Glutamatergic neuron (in vitro differentiated cells): ENCODE data around the gene SYPL1. TPM values are rescaled to one million over a fixed set of nuclear protein-coding genes. Genes with fewer than 3 reads are reported as not detected.

Experiments
- DNase-seq: peaks from one replicate; pipeline ENCODE4 v3.0.0; 2022
- H3K27ac Mint-ChIP-seq: one replicate; pipeline ENCODE4 v1.8.0; 2020; ENCODE audit warnings: mild to moderate bottlenecking, mixed read lengths, inconsistent platforms; ENCODE audit not compliant: unreplicated experiment
- H3K27me3 Mint-ChIP-seq: one replicate; pipeline ENCODE4 v1.8.0; 2020; ENCODE audit warnings: mild to moderate bottlenecking, moderate library complexity, mixed read lengths, inconsistent platforms; ENCODE audit not compliant: unreplicated experiment
- H3K36me3 Mint-ChIP-seq: one replicate; pipeline ENCODE4 v1.8.0; 2020; ENCODE audit warnings: mild to moderate bottlenecking, mixed read lengths, inconsistent platforms; ENCODE audit not compliant: unreplicated experiment
- H3K4me1 Mint-ChIP-seq: one replicate; pipeline ENCODE4 v1.8.0; 2020; ENCODE audit warnings: mild to moderate bottlenecking, low read depth, mixed read lengths, inconsistent platforms; ENCODE audit not compliant: unreplicated experiment
- H3K4me3 Mint-ChIP-seq: one replicate; pipeline ENCODE4 v1.8.0; 2020; ENCODE audit warnings: mild to moderate bottlenecking, mixed read lengths, inconsistent platforms; ENCODE audit not compliant: unreplicated experiment
- H3K9me3 Mint-ChIP-seq: one replicate; pipeline ENCODE4 v1.8.0; 2020; ENCODE audit warnings: mild to moderate bottlenecking, moderate library complexity, mixed read lengths, inconsistent platforms; ENCODE audit not compliant: unreplicated experiment
- CTCF ChIP-seq: fragments of 200-600 bp; sonication (generic); IDR thresholded peaks from one replicate; pipeline ENCODE4 v1.5.0; 2021; ENCODE audit not compliant: partially characterized antibody, unreplicated experiment
- total RNA-seq: library from RNA; stranded (reverse); fragmentation: NEBNext Ultra II Directional; extraction: Animal tissue kit (Norgen Biotek cat#: 25700); gene quantifications from one replicate; pipeline ENCODE4 v1.2.1, GENCODE V29; 2021; ENCODE audit not compliant: unreplicated experiment

Gene SYPL1
- total RNA-seq, 1 donor from 2014 or later, result 10.0 TPM

GRCh38 chr7:106056513-106057203, 55.5 kb downstream of the SYPL1 start:
- Mint-ChIP-seq H3K4me3 (no peak overlapping the region), H3K36me3 (peaks cover 11% of the 10 kb centered on the region), H3K4me1 (peaks cover 13% of the 10 kb centered on the region), H3K27ac (peak overlapping the region; percentile 12), H3K27me3 (peaks cover 2% of the 10 kb centered on the region), H3K9me3 (peaks cover 4% of the 10 kb centered on the region)
- peak; percentile 65 for DNase-seq
- peak; percentile 56 for TF ChIP-seq CTCF

GRCh38 chr7:106054971-106055532, 57.1 kb downstream of the SYPL1 start:
- no peak overlapping the region for H3K4me3 Mint-ChIP-seq
- H3K9me3 Mint-ChIP-seq, result peaks cover 4% of the 10 kb centered on the region
- no peak for DNase-seq
- peak overlapping the region; percentile 18 for H3K27ac Mint-ChIP-seq
- no peak for TF ChIP-seq CTCF
- peaks cover 2% of the 10 kb centered on the region for H3K27me3 Mint-ChIP-seq
- H3K4me1 Mint-ChIP-seq, result peaks cover 13% of the 10 kb centered on the region
- peaks cover 6% of the 10 kb centered on the region for H3K36me3 Mint-ChIP-seq

- H3K36me3 Mint-ChIP-seq, result peaks cover 5% of the 10 kb centered on the region
These were observed 57.8 kb downstream of the SYPL1 start for GRCh38 chr7:106054156-106054910.

GRCh38 chr7:106053109-106053508, 59.0 kb downstream of the SYPL1 start:
- peak; percentile 53 for DNase-seq
- H3K4me3 Mint-ChIP-seq, result no peak overlapping the region
- no peak for TF ChIP-seq CTCF
- peaks cover 2% of the 10 kb centered on the region for H3K27me3 Mint-ChIP-seq
- H3K36me3 Mint-ChIP-seq, result no peaks in the 10 kb centered on the region
- peaks cover 4% of the 10 kb centered on the region for H3K9me3 Mint-ChIP-seq
- peak overlapping the region; percentile 43 for H3K27ac Mint-ChIP-seq
- peaks cover 8% of the 10 kb centered on the region for H3K4me1 Mint-ChIP-seq

More at GRCh38 chr7:106054156-106054910, 57.8 kb downstream of the SYPL1 start:
- H3K9me3 Mint-ChIP-seq, result peaks cover 4% of the 10 kb centered on the region
- DNase-seq, result no peak
- no peak overlapping the region for H3K27ac Mint-ChIP-seq
- no peak for TF ChIP-seq CTCF
- H3K4me3 Mint-ChIP-seq, result no peak overlapping the region
- peaks cover 2% of the 10 kb centered on the region for H3K27me3 Mint-ChIP-seq
- peaks cover 13% of the 10 kb centered on the region for H3K4me1 Mint-ChIP-seq
